ENCODE measurements around the gene ATP6V0C. TPM values are rescaled to one million over a fixed set of nuclear protein-coding genes. Genes with fewer than 3 reads are reported as not detected.

ATP6V0C gene
- polyA plus RNA-seq, 1 donor from 2014 or later: 100 TPM

DNA sequence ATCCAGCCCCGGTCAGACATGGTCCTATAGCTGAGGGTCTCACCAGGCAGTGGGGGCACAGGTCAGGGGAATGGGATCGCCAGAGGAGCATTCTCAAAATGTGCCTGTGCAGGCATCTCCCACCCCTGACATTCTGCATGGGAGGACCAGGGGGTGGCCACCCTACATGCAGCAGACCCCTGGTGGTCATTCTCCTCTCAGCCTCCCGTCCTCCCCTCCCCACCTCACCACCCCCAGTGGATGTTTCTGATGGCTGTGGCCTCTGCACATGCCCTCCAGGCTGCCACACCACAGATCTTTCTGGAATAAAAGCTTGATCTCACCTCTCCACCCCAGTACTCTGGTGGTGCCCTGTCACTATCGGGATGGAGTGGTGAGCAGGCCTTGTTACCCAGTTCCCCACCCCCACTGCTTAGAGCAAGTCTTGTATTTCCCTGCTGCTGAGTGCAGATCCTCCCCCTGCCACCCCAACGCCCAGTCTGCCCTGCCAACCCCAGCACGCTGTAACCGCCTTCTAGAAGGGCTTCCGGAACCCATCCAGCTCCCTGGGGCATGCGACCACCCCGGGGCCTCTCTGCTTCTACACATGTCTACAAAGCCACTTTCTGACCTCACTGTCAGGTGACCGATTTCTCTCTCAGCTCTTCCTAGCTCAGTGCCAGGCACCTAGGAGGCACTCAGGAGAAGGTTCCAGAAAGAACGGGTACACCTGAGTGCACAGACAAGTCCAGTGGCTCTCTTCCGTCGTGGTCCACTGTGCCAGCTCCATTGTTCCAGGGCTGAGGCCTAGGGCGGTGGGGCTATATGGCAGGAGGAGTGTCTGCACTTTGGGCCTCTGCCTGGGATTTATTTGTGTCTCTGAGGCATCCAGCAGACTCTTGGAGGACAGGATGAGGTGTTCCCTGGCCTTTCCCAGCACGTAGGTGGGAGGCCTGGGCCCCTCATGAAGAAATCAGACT is 29.5 kb upstream of the ATP6V0C start:
- no peak overlapping the region for H2AFZ ChIP-seq (ENCODE audit: low read depth, low read length)
- H3F3A ChIP-seq (ENCODE audit: insufficient read depth, low read length, poor library complexity, severe bottlenecking): no peaks in the 10 kb centered on the region
- no peaks in the 10 kb centered on the region for H3K9me2 ChIP-seq (ENCODE audit: insufficient read depth, low read length)
- H3K9ac ChIP-seq (ENCODE audit: low read length): no peak overlapping the region
- H3K79me2 ChIP-seq (replicated peaks; ENCODE audit: insufficient read depth, low read length): no peaks in the 10 kb centered on the region
- no peak overlapping the region for H3K4me2 ChIP-seq (ENCODE audit: low read length)
- TF ChIP-seq, protein P1, sequence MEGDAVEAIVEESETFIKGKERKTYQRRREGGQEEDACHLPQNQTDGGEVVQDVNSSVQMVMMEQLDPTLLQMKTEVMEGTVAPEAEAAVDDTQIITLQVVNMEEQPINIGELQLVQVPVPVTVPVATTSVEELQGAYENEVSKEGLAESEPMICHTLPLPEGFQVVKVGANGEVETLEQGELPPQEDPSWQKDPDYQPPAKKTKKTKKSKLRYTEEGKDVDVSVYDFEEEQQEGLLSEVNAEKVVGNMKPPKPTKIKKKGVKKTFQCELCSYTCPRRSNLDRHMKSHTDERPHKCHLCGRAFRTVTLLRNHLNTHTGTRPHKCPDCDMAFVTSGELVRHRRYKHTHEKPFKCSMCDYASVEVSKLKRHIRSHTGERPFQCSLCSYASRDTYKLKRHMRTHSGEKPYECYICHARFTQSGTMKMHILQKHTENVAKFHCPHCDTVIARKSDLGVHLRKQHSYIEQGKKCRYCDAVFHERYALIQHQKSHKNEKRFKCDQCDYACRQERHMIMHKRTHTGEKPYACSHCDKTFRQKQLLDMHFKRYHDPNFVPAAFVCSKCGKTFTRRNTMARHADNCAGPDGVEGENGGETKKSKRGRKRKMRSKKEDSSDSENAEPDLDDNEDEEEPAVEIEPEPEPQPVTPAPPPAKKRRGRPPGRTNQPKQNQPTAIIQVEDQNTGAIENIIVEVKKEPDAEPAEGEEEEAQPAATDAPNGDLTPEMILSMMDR (IDR thresholded peaks at IDR 0.05; ENCODE audit: poor library complexity, severe bottlenecking): no peak
- TF ChIP-seq, protein P2, sequence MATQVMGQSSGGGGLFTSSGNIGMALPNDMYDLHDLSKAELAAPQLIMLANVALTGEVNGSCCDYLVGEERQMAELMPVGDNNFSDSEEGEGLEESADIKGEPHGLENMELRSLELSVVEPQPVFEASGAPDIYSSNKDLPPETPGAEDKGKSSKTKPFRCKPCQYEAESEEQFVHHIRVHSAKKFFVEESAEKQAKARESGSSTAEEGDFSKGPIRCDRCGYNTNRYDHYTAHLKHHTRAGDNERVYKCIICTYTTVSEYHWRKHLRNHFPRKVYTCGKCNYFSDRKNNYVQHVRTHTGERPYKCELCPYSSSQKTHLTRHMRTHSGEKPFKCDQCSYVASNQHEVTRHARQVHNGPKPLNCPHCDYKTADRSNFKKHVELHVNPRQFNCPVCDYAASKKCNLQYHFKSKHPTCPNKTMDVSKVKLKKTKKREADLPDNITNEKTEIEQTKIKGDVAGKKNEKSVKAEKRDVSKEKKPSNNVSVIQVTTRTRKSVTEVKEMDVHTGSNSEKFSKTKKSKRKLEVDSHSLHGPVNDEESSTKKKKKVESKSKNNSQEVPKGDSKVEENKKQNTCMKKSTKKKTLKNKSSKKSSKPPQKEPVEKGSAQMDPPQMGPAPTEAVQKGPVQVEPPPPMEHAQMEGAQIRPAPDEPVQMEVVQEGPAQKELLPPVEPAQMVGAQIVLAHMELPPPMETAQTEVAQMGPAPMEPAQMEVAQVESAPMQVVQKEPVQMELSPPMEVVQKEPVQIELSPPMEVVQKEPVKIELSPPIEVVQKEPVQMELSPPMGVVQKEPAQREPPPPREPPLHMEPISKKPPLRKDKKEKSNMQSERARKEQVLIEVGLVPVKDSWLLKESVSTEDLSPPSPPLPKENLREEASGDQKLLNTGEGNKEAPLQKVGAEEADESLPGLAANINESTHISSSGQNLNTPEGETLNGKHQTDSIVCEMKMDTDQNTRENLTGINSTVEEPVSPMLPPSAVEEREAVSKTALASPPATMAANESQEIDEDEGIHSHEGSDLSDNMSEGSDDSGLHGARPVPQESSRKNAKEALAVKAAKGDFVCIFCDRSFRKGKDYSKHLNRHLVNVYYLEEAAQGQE (IDR thresholded peaks at IDR 0.05; ENCODE audit: borderline replicate concordance): no peak
- no peak for TF ChIP-seq TAF1 (IDR thresholded peaks at IDR 0.05; ENCODE audit: low read depth)
- no peak for TF ChIP-seq RAD21 (conservative IDR thresholded peaks at IDR 0.05)
- no peak for TF ChIP-seq MXI1 (conservative IDR thresholded peaks at IDR 0.05; ENCODE audit: poor library complexity, severe bottlenecking)
- TF ChIP-seq EP300 (conservative IDR thresholded peaks at IDR 0.05; ENCODE audit: poor library complexity, severe bottlenecking): no peak
- TF ChIP-seq SMC3 (conservative IDR thresholded peaks at IDR 0.05; ENCODE audit: poor library complexity): no peak
- TF ChIP-seq POLR2AphosphoS5 (IDR thresholded peaks at IDR 0.05): no peak
- TF ChIP-seq EZH2 (IDR thresholded peaks at IDR 0.05; ENCODE audit: borderline replicate concordance, insufficient read depth, low read length, poor library complexity, severe bottlenecking): no peak
- H3K9me3 ChIP-seq (ENCODE audit: low read length): no peaks in the 10 kb centered on the region
- H4K20me1 ChIP-seq (ENCODE audit: insufficient read depth): no peaks in the 10 kb centered on the region
- H3K4me3 ChIP-seq (ENCODE audit: low read length): no peak overlapping the region
- H3K27me3 ChIP-seq (ENCODE audit: insufficient read depth, low read depth, low read length): no peaks in the 10 kb centered on the region
- H3K27ac ChIP-seq (ENCODE audit: low read length): no peak overlapping the region
- H3K36me3 ChIP-seq (ENCODE audit: insufficient read depth, low read length): no peaks in the 10 kb centered on the region

DNA sequence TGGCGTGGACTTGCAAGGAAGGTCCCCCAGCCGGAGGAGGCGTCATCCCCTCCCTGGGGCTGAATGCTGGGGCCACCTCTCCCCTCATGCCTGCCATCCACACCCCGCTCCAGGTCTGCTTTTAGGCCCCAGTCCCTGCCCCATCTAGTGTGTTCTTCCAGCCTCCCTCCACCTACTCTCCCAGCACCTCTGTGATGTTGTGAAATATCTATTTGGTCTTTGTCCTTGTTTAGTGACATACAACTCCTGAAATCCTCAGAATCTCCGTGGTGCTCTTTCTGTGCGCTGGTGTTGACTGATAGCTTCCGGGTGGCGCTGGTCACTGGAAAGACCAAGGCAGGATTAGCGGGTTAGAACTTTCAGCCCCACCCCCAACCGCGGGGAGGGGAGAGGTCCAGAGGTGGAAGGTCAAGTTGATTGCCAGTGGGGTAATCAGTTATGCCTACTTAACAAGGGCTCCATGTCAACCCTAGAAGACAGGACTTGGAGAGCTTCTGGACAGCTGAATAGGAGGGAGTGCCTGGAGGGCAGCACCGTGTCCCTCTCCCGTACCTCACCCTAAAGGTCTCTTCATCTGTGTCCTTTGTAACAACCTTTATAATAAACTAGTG is 28.7 kb upstream of the ATP6V0C start:
- no peak overlapping the region for H3K27ac ChIP-seq (ENCODE audit: low read length)

More for the DNA sequence above, 28.7 kb upstream of the ATP6V0C start:
- Histone ChIP-seq H3K9me3 (ENCODE audit: low read length) (no peaks in the 10 kb centered on the region), H3K36me3 (ENCODE audit: insufficient read depth, low read length) (no peaks in the 10 kb centered on the region), H3K9ac (ENCODE audit: low read length) (no peak overlapping the region), H3K27me3 (ENCODE audit: insufficient read depth, low read depth, low read length) (no peaks in the 10 kb centered on the region), H3K4me2 (ENCODE audit: low read length) (no peak overlapping the region), H3K9me2 (ENCODE audit: insufficient read depth, low read length) (no peaks in the 10 kb centered on the region), H2AFZ (ENCODE audit: low read depth, low read length) (no peak overlapping the region), H3F3A (ENCODE audit: insufficient read depth, low read length, poor library complexity, severe bottlenecking) (no peaks in the 10 kb centered on the region), H3K79me2 (replicated peaks; ENCODE audit: insufficient read depth, low read length) (no peaks in the 10 kb centered on the region), H3K4me3 (ENCODE audit: low read length) (no peak overlapping the region), H4K20me1 (ENCODE audit: insufficient read depth) (no peaks in the 10 kb centered on the region)
- TF ChIP-seq, protein P1 (IDR thresholded peaks at IDR 0.05; ENCODE audit: poor library complexity, severe bottlenecking): no peak
- no peak for TF ChIP-seq RAD21 (conservative IDR thresholded peaks at IDR 0.05)
- no peak for TF ChIP-seq EZH2 (IDR thresholded peaks at IDR 0.05; ENCODE audit: borderline replicate concordance, insufficient read depth, low read length, poor library complexity, severe bottlenecking)
- no peak for TF ChIP-seq EP300 (conservative IDR thresholded peaks at IDR 0.05; ENCODE audit: poor library complexity, severe bottlenecking)
- TF ChIP-seq MXI1 (conservative IDR thresholded peaks at IDR 0.05; ENCODE audit: poor library complexity, severe bottlenecking): no peak

Data from neural cell (in vitro differentiated cells).